ENCODE results near the gene ROPN1.

Gene ROPN1

DNA sequence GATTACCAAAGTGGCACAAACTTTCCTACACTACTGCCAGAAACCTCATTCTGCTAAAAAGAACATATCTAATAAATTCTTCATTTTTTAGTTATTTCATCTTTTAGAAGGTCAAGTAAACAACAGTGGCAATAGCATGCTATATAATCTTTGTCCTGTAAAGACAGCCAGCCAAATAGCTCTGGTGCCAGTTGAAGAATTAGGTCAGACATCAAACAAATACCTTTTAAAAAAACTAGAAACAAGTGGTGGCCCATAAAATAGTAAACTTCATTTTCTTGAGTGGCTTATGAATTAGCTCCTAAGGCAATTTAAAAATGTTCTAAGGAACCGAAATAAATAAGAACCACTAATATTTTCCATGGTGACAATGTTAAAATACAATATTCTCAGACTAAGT lies 50.4 kb downstream of the ROPN1 start:
- no peak for DNase-seq

DNA sequence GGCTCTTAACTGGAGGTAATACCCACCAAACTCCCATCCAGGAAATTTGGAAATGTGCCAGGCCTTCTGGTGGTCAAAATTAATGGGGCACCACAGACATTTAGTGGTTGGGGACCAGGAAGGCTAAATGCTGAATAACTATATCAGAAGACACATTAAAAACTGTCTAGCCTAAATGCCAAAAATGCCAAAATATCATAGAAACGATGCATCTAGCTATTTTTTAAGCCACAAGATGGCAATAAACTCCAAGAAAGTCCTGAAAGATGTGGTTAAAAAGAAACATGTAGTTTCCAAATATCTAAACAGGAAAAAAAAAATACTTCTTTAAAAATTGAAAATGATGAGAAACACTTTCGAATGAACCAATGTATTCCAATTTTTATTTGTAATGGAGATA lies 50.8 kb downstream of the ROPN1 start:
- DNase-seq, result no peak

DNA sequence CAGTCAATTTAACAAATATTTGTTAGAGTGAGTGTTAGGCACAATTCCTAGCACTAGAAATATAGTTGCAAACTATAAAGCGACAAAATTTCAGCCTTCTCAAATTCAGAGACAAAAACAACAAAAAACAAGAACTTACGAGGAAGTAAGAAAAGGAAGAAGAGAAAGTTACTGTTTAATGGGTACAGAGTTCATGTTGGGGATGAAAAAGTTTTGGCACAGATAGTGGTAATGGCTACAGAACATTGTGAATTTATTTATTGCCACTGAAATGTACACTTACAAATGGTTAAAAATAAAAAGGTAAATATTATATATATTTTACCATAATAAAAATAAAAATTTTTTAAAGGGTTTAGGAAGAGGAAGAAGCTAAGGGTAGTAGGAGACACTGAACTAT lies 52.2 kb downstream of the ROPN1 start:
- DNase-seq, result no peak

DNA sequence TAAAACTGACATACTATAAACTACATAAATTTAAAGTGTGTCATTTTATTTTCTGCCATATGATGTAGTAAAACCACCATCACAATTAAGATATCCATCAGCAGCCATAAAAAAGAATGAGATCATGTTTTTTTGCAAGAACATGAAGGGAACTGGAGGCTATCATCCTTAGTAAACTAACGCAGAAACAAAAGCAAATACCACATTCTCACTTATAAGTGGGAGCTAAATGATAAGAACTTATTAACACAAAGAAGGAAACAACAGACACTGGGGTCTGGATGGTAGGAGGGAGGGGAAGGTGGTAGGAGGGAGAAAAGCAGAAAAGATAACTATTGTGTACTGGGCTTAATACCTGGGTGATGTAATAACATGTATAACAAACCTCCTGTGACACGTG lies 55.5 kb downstream of the ROPN1 start:
- no peak for DNase-seq

DNA sequence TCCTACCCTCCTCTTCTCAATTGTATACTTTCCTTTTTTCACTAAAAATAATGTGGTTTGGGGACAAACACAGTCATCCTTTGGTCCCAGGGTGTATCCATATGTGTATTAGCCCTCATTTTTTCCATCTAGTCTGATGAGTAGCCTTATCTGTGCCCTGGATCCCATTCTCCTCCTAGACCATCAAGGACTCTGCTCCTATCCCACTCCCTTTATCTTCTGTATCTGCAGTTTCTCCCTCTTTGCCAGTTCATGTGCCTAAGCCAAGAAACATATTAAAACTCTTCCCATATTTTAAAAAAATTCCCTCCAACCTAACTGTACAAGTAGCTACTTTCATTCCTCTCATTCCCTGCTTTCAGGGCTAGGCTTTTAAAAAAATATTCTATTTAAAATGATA lies 56.1 kb downstream of the ROPN1 start:
- DNase-seq, result no peak

DNA sequence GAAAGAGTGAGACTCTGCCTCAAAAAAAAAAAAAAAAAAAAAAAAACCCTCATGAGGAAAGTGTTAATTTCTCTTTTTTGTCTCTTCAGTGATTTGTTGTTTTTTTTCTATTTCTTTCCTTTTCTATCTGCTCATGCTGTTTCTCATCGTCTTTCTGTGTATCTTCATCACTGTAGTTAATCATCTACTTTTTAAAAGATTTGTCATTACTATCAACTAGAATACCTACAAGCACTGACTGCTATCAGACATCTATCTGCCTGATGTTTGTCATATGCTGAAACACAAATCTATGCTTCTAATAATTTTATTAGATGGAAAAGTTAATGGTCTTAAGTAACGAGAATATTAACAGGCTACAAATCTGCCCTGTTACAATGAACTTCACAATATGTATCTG lies 57.7 kb downstream of the ROPN1 start:
- no peak for DNase-seq

DNA sequence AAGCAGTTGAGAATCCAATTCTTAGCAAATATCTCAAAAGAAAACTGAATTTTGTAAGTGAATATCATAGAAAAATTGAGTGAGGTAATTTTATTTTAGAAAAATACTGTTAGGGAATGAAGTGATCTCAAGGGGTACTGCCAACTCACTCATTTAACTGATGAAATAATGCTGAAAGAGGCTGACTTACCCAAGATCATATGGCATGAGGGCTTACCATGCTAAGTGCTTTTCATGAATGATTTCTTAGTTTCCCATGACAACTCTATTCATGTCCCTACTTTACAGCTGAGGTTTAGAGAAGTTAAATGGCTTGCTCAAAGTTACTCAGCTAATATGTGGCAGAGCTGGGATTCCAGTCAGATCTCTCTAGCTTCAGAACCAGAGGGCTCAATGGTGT lies 61.5 kb downstream of the ROPN1 start:
- DNase-seq, result no peak

DNA sequence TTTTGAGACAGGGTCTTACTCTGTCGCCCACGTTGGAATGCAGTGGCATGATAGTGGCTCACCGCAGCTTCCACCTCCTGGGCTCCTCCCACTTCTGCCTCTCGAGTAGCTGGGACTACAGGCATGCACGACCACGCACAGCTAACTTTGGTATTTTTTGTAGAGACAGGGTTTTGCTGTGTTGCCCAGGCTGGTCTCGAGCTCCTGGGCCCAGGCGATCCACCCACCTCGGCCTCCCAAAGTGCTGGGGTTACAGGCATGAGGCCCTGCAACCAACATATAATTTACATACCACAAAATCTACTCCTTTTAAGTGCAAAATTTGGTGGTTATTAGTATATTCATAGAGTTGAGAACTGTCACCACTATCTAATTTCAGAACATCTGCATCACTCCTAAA lies 62.6 kb downstream of the ROPN1 start:
- no peak for DNase-seq

DNA sequence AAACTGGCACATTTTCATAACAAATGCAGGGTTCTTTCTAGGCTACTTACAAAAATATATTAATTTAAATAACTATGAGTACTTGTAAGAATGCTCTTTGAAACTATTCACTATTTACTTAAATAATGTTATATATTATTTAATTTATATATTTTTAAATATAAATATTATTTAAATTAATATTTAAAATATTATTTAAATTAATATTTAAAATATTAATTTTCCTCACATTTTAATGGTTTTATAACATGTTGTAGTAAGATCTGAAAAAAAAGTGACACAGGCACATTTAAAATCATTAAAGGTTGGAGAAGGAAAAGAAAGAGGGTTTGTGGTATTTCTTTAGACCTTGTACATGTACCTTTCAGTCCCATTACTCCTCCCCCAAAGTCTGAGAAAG lies 65.5 kb downstream of the ROPN1 start:
- DNase-seq, result no peak

DNA sequence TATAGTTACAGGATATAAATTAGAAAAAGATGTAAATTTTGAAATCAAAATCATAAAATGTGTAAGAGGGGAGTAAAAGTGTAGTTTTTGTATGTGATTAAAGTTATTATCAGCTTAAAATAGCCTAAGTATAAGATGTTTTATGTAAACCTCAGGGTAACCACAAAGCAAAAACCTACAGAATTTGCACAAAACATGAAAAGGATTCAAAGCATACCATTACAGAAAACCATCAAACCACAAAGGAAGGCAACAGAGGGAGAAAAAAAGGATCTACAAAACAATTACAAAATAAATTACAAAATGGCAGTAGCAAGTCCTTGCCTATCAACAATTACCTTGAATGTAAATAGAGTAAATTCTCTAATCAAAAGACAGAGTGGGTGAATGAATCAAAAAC lies 71.1 kb downstream of the ROPN1 start:
- no peak for DNase-seq

DNA sequence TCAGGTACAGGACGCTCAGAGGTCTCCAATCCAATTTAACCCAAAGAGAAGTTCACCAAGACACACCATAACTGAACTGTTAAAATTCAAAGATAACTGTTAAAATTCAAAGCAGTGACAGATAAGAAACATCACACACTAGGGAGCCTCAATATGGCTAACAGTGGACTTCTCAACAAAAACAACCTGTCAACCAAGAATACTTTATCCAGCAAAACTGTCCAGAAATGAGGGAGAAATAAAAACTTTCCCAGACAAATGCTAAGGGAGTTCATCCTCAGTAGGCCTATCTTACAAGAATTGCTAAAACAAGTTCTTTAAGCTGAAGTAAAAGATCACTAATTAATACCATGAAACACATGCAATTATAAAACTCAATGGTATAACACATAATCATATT lies 71.5 kb downstream of the ROPN1 start:
- DNase-seq, result no peak

DNA sequence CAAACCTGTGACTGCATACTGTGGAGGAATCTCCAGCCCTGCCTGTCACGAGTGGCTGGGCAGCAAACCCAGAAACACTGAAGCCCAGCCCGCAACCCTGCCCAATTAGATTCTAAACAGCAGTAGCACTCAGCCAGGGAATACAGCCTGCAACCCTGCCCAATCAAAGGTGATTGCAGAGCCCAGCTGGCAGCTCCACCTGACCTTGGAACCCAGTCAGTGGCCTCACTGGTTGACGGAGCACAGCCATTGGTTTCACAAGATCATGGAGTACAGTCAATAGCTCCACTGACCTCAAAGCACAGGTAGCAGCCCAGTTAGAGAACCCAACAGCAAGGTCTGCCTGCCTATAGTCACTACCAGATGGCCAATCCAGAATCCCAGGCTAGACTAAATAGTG lies 72.6 kb downstream of the ROPN1 start:
- no peak for DNase-seq
